HG02571 (cell line): ENCODE data around the gene MED12L.
A peak's percentile ranks its signal among the peaks of the same experiment; 100 is the strongest.

Experiments used
- ATAC-seq: cut with Tn5 transposase; IDR thresholded peaks from one replicate; pipeline ENCODE4 v1.9.1; 2021; ENCODE audit warnings: mild to moderate bottlenecking, moderate library complexity; ENCODE audit not compliant: unreplicated experiment

The MED12L gene

DNA sequence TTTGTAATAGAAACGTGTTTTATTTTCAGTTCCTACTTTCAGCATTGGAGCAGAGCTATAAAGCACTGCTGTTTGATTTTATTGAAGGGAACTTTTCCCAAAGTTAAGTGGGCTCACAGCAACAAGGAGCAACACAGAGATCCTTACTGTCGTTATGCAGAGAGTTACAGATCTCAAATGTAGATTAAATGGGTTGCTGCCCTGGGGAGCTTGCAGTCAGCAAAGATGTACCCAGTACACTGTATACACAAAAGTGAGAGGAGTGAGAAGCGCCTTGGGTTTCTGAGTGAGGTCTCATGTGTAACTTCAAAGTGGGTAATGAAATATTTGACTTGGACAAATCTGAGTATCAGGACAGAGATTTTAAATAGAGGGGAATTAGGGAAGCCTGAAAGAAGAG lies 47.7 kb downstream of the MED12L start:
- ATAC-seq: no peak

DNA sequence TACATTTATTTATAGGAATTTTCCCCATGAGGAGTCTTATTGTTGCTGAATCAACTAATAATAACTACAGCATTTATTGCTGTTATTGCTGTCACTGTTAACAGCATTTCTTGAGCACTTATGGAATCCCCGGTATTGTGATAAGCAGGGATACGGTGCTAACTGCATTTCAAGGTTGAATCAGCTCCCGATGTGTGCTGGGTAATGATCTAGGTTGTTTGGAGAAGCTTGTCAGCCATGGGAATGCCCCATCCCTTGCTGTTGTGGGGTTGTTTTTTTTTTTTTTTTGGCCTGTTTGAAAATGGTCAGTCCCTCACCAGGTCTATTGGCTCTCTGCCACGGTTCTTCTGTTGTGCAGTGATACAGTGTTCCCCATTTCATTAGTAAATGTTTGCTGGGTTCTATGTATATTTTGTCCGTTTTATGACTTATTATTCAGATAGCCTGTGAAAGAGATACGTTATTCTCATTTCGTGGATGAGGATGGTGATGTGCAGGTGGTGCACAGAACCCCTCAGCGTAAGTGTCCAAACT lies 48.5 kb downstream of the MED12L start:
- no peak for ATAC-seq

DNA sequence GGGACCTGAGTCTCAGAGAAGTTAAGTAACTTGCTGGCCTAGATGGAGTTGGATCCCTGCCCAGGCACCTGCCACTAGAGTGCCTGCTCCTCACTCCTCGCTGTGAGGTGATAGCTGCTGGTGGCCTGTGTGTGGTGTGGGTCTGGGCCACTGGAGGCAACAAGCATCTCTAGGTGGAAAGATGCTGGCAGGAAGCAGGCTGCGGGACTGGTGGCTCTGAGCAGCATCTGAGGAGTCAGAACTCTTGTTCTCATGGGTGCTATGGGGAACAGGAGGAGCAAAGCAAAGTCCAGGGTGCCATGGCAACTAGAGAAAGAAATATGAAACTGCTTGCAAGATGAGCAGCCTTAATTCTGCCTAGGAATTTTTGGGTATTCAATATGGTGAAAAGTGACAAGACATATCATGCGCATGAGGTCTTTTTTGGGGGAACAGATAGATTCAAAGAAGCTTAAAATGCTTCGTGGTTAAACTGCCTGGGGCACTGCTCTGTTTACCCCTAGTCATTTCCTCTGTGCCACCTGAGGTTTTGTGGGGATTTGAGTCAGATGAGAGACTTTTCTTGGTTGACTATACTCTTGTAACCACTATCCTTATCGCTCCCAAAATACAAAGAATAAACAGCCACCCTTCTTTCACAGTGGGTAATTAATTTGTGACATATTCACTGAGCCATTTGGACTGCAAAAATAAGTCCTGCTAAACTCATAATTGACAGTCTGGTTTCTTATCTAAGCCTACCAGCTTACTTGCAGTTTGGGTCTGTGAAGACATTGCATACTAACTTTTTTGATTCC lies 50.3 kb downstream of the MED12L start:
- no peak for ATAC-seq

- ATAC-seq: no peak
These were observed 57.5 kb downstream of the MED12L start for GRCh38 chr3:151142929-151143328.

DNA sequence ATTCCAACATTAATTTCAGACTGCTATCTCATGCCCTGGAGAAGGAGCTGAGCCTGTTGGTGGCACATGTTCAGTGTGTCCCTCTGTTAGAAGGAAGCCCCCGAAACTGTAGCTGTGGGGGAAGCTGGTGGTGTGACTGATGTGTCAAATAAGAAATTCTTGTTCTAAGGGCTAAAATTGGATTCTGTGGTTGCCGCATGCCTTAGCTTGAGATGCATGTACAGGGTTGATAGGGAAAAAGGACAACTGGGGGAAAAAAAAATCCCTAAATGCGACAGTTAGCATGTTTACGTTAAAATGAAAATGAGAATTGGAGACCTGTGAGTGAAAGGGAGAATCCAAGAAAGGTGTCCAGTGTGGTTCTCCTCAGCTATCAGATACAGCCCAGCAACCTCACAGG lies 58.6 kb downstream of the MED12L start:
- no peak for ATAC-seq

GRCh38 chr3:151144760-151145159 lies 59.3 kb downstream of the MED12L start:
- ATAC-seq: no peak

- ATAC-seq: no peak
These were observed 60.2 kb downstream of the MED12L start for GRCh38 chr3:151145713-151146070.

DNA sequence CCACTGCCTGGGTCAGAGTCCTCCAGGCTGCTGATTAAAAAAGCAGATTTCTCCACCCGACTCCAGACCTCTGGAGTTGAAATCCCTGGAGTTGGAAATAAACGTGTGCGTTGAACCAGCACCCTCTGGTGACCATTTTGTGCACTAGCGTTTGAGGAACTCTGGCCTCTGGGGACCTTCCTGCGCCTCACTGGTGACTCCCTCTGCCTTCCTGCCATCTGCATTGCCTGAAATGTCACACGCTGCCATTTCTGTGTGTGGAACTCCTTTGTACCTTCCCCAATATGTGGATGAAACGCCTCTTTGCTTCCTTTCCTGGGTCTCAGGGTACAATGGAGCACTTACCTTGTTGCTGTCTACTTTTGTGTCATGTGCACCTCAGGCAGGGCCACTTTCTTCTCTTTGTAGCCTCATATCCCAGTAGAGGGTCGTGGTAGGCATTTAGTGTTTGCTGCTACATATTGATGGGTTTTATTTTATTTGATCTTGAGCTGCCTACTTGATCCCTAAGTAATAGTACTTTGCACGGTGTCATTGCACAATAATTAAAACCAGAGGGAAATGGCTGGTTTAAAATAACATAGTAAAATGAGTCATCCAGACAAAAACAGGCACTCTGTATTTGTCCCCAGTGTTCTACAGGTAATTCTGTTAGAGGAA lies 60.7 kb downstream of the MED12L start:
- peak; percentile 93 for ATAC-seq

GRCh38 chr3:151146731-151147091 lies 61.2 kb downstream of the MED12L start:
- no peak for ATAC-seq

GRCh38 chr3:151147299-151147698 lies 61.8 kb downstream of the MED12L start:
- no peak for ATAC-seq

DNA sequence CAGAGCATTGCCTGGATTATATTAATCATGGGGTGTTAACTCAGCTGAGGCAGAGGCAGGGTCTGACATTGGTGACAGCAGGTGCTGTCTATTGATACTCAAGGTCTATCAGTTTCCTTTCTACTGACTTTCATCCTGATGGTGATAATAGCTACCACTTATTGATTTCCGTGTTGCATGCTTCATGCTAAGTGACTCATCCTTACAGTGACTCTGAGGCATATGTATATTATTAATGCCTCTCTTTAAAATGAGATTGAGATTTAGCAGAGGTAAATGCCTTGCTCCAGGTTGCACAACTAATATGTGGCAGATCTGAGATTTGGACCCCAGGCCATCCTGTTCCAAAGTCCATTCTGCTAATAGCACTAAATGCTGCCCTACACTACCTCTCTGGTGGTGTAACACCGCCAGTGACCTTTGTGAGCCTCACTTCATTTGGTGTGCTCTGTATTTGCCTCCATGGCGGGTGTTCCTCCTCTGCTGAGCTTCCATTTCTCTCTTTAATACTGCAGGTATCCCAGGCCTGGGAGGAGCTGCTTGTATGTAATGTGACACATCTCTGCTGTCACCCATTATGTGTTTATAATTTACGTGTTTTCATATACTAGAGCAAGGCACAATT lies 67.1 kb downstream of the MED12L start:
- ATAC-seq: no peak

DNA sequence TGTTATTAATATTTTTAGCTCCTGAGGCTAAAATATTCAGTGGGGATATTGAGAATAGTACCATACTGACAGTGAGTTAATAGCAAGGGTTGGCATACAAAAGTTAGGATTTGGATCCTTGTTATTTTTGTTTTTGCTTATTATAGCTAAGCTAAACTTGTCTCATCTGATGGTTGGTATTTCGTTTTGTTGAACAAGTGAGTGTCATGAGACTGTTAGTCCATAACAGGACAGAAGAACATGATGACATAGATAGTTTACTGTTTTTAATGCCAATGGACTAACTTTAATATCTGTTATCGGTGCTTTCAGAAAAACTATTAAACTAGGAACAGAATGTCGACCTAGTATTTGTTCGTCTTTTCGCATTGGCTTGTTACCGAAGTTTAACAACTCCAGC lies 69.1 kb downstream of the MED12L start:
- no peak for ATAC-seq

DNA sequence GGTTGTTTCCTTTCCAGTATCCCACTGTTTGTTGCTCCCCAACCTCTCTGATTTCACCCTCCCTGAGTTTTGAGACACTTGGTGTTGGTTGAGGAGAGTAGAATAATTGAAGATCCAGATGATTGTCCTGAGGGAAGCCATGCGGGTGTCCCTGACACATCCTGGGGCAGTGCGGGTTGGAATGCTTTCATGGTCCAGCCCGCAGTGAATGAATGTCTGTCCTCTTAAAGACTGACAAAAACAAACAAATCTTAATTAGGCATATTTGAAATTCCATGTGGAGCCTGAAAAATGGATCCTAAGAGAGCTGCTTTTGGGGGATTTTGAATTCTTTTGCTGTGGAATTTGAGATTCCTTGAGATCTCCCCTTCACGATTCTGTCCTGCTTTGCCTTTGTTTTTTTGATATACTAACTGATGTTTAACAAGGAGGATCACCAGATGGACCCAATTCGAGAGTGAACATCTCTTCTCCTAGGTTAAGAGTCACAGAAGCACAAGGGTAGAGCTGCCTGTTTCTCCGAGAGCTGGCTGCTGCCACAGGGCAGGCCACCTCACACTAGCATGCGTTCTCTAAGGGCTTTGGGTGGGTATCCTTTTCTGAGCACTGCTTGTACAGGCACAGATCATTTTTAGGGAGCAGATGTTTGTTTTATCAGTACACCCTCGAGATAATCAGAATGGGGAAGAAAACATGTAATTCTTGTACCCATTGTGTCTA lies 70.1 kb downstream of the MED12L start:
- no peak for ATAC-seq

- ATAC-seq: peak; percentile 54
These were observed 71.3 kb downstream of the MED12L start for GRCh38 chr3:151156618-151157216.

- no peak for ATAC-seq
These were observed 74.3 kb downstream of the MED12L start for GRCh38 chr3:151159806-151160205.

DNA sequence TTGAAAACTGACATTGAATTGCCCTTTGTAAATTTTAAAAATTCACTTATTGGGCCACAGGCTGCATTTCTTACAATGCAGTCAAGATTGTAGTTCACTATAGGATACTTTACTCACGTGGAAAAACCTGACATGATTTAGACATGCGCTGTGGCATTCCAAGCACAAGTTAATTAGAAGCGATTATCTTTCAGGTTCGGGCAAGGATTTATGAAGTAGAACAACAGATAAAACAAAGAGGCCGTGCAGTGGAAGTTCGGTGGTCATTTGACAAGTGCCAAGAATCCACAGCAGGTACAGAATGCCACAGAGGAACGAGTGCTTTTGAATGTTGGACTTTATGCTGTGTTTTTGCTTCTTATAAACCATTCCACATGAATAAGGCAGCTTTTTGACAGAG lies 79.8 kb downstream of the MED12L start:
- ATAC-seq: no peak

GRCh38 chr3:151166161-151166560 lies 80.7 kb downstream of the MED12L start:
- no peak for ATAC-seq

DNA sequence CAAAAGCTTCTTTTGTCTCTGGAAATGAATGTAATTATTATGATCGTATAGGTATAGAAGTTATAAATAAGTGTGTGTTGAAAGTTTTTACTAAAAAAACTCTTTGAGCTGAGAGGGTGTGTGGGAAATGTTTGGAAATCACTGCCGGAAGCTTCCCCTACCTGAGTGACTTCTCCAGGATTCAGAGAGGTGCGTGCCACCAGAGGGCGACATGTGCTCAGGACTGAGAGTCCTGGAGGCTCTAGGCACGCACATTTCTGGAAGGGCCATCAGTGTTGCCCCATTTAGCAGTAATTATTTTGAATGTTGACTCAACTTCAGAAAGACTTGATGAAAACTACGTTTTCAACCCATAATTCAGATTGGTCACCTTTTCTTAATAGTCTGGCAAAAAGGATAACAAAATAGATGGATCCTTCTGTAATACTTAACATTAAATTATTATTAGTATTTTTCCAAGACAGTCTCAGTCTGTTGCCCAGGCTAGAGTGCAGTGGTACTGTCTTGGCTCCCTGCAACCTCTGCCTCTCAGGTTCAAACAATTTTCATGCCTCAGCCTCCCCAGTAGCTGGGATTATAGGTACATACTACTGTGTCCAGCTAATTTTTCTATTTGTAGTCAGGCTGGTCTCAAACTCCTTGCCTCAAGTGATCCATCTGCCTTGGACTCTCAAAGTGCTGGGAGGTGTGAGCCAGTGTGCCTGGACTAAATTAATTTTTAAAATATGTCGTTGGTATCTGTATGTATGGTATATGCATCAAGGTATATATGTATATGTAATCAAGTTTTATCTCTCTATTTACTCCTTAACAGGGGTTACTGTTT lies 83.0 kb downstream of the MED12L start:
- peak; percentile 51 for ATAC-seq

DNA sequence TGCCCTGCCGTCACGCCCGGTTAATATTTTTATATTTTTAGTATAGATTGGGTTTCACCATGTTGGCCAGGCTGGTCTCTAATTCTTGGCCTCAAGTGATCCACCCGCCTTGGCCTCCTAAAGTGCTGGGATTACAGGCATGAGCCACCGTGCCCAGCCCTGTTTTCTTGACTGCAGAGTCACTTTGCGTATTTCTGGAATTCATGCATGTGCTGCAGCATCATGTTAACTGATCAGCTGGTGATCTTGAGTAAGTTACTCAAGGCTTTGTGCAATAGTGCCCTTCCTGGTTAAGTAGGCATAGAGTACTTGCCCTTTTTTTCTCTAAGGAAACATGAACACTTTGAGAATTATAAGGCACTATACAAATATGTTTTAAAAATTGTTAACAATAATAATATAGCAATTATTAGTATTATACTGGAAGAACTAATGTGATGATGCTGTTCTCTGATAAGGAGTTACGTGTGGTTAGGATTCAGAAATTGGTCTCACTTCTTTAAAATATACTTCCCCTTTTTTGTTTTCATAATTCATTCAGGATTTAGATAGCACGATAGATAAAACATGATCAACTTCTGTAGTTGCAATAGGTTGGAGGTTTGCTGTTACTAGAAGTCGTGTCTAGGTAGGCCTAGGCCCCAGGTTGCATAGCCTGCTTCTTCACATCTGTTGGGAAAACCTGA lies 83.9 kb downstream of the MED12L start:
- peak; percentile 22 for ATAC-seq
